ENCODE results near the gene TDP1.

TDP1 gene

DNA sequence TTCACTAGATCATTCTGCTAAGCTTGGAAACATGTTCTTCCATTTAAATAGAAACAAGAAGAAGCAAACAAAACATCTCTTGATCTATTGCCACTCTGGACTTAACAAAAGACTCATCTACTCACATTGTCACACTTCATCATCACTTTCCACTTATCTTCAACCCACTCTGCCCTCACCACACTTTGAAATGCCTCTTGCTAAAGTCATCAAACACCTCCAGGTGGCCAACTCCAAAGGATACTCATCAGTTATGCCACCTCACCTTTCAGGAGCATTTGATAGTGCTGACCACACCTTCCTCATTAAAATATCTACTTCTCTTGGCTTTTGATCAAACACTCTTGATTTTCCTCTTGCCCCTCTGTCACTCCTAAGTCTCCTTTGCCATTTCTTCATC is 8.4 kb upstream of the TDP1 start:
- no peak overlapping the region for H3K4me3 ChIP-seq (ENCODE audit: low read depth, low read length)
- DNase-seq (ENCODE audit: low read depth), result no peak

DNA sequence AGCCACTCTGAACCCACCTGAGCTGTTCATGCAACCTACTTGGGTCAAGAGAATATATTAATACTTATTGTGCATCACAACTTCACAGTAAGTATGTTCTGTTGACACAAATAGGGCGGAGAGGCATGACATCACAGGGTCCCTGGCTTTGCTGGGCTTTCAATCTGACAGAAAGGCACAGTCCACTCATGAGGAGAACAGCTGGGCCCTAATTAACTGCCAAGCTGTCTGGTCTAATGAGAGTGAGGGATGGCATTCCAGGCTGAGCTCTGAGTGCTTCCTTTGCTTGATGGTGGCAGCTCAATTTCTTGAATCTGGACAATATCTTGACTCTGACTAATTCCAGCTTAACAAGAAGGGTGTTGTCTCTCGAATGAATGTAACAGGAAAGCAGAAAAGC is 3.2 kb upstream of the TDP1 start:
- TF ChIP-seq, protein P1, sequence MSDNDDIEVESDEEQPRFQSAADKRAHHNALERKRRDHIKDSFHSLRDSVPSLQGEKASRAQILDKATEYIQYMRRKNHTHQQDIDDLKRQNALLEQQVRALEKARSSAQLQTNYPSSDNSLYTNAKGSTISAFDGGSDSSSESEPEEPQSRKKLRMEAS (IDR thresholded peaks at IDR 0.05; ENCODE audit: low read depth, low read length), result no peak
- no peak for TF ChIP-seq POLR2A (IDR thresholded peaks at IDR 0.05; ENCODE audit: extremely low read depth, insufficient read length)
- TF ChIP-seq, protein P2, sequence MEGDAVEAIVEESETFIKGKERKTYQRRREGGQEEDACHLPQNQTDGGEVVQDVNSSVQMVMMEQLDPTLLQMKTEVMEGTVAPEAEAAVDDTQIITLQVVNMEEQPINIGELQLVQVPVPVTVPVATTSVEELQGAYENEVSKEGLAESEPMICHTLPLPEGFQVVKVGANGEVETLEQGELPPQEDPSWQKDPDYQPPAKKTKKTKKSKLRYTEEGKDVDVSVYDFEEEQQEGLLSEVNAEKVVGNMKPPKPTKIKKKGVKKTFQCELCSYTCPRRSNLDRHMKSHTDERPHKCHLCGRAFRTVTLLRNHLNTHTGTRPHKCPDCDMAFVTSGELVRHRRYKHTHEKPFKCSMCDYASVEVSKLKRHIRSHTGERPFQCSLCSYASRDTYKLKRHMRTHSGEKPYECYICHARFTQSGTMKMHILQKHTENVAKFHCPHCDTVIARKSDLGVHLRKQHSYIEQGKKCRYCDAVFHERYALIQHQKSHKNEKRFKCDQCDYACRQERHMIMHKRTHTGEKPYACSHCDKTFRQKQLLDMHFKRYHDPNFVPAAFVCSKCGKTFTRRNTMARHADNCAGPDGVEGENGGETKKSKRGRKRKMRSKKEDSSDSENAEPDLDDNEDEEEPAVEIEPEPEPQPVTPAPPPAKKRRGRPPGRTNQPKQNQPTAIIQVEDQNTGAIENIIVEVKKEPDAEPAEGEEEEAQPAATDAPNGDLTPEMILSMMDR (IDR thresholded peaks at IDR 0.05; ENCODE audit: low read depth, low read length), result no peak
- no peak for TF ChIP-seq MYC (IDR thresholded peaks at IDR 0.05; ENCODE audit: low read depth, low read length)
- no peak for DNase-seq (ENCODE audit: low read depth)
- no peak overlapping the region for H3K4me3 ChIP-seq (ENCODE audit: low read depth, low read length)

More for the DNA sequence above, 8.4 kb upstream of the TDP1 start:
- TF ChIP-seq POLR2A (IDR thresholded peaks at IDR 0.05; ENCODE audit: extremely low read depth, insufficient read length) (no peak), MYC (IDR thresholded peaks at IDR 0.05; ENCODE audit: low read depth, low read length) (no peak)
- TF ChIP-seq, protein P2 (IDR thresholded peaks at IDR 0.05; ENCODE audit: low read depth, low read length), result no peak
- TF ChIP-seq, protein P1 (IDR thresholded peaks at IDR 0.05; ENCODE audit: low read depth, low read length), result no peak

DNA sequence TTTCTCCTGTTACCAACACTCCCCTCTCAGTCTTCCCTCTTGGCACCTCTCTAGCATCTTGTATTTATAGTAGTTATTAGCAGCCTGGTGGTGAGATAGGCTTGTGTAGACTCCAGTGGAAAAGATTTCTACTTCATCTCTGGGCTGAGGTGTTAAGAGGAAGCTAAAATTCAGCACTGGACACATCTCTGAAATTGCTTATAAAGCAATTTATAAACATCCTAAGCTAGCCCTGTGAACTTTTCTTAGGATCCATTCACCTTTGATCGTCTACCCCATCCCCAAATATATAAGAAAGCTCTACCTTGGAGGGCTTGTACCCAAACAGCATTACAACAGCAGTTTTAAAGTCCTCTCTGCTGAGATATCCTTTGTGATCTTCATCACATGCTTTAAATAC is 2.1 kb upstream of the TDP1 start:
- peak overlapping the region; percentile 86 for H3K4me3 ChIP-seq (ENCODE audit: low read depth, low read length)
- TF ChIP-seq MYC (IDR thresholded peaks at IDR 0.05; ENCODE audit: low read depth, low read length), result no peak
- TF ChIP-seq, protein P2 (IDR thresholded peaks at IDR 0.05; ENCODE audit: low read depth, low read length), result no peak
- TF ChIP-seq, protein P1 (IDR thresholded peaks at IDR 0.05; ENCODE audit: low read depth, low read length), result no peak
- TF ChIP-seq POLR2A (IDR thresholded peaks at IDR 0.05; ENCODE audit: extremely low read depth, insufficient read length), result no peak

DNA sequence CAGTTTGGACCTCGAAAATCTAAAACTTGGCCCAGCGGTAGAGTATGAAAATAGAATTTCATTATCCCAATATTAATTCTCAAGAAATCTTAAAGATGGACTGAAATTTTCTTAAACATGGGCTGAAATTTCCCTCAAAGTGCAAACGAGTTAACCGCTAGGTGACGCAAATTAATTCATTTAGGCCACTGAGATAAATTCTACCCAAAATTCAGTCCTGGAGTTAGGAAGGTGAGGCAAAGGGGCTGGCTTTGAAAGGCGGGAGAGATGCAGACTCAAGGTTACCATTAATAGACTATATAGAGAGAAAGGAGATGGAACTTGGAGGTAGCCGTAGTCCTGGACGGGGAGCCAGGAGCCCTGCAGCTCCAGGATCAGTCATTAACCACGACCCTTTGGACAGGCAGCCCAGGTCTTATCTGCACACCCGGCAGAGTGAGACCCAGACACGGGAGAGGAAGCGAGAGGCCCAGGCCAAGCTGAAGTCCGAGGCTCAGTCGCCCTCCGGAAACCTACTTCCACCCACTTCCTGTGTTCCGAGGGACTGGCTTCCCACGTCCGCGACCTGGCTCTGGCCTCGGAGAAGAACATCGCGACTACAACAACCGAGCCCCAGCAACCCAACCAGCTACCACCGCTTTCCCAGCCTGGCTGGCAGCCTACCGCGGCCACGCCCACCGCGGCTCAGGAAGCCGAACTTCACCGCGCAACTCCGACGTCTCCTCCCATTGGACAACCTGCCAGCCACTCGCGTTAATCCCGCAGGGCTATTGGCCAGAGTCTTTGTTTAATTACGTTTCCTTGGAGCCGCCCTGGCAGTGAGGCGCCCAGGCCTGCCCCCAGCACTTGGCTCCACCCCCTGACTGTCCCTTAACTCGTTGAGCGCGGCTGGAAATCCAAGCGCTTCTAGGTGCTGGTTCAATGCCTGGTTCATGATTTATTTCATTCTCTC is 1.4 kb upstream of the TDP1 start, which contains the start of gene EFCAB11:
Gene EFCAB11, minus strand, starts transcription at position 661 of the 952 bp plus-strand sequence. Its CDS starts 70 bp downstream, at position 591.
- TF ChIP-seq, protein P1 (IDR thresholded peaks at IDR 0.05; ENCODE audit: low read depth, low read length), result peak; percentile 46
- TF ChIP-seq, protein P2 (IDR thresholded peaks at IDR 0.05; ENCODE audit: low read depth, low read length), result no peak
- TF ChIP-seq MYC (IDR thresholded peaks at IDR 0.05; ENCODE audit: low read depth, low read length), result peak; percentile 29; the same call in 1 of the 2 replicates
- peak; percentile 65 for TF ChIP-seq POLR2A (IDR thresholded peaks at IDR 0.05; ENCODE audit: extremely low read depth, insufficient read length)
- DNase-seq (ENCODE audit: low read depth), result peak; percentile 99
- peak within 1 kb of the TSS; percentile 86 for H3K4me3 ChIP-seq (ENCODE audit: low read depth, low read length)

More for the DNA sequence above, 2.1 kb upstream of the TDP1 start:
- DNase-seq (ENCODE audit: low read depth), result no peak

DNA sequence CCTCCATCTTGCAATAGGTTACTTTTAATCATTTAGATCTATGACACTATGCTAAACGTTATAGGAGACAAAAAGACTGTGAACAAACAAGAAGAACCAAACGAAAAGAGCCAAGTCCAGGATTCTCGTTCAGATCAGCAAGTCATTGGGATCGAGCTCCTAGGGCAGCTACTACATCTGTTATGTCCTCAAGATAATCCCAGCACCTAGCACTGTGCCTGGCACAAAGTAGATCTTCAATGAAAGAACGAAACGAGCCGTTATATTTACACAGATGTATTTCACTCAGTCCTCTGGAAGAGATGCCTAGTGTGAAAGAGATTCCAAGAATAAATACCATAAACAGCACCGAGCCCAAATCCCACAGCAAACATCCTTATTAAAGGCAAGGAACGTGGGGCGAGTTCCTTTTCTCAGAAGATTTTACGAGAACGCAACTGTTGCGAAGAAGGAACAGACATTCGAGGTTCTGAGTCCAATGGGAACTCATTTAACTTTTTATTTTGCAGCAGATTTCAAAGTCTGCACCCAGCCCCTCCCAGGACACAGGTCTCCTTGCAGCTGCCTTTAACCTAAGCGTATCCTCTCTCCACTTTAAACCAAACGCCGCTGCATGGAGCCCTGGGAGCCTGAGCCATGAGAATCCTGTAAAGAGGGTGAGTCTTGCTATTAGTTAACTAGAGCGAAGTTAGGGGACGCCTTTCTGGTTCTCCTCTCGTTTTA is 544 bp upstream of the TDP1 start:
- peak overlapping the region; percentile 72 for H3K4me3 ChIP-seq (ENCODE audit: low read depth, low read length)
- TF ChIP-seq, protein P1 (IDR thresholded peaks at IDR 0.05; ENCODE audit: low read depth, low read length), result no peak
- TF ChIP-seq MYC (IDR thresholded peaks at IDR 0.05; ENCODE audit: low read depth, low read length) (no peak), POLR2A (IDR thresholded peaks at IDR 0.05; ENCODE audit: extremely low read depth, insufficient read length) (no peak)
- TF ChIP-seq, protein P2 (IDR thresholded peaks at IDR 0.05; ENCODE audit: low read depth, low read length), result no peak
- DNase-seq (ENCODE audit: low read depth), result no peak

All from NB4 (cell line).